Right ventricle myocardium inferior (tissue), 1 donor: ENCODE data around the gene RAI1. TPM values are rescaled to one million over a fixed set of nuclear protein-coding genes. Genes with fewer than 3 reads are reported as not detected.

ENCODE experiments used
- ATAC-seq: fragments of 200-7000 bp; cut with Tn5 transposase; one replicate; pipeline ENCODE4 v1.9.1; 2020; ENCODE audit warnings: mild to moderate bottlenecking, moderate library complexity
- DNase-seq: peaks from one replicate; pipeline ENCODE4 v3.0.0; 2021; ENCODE audit errors: missing footprints
- intact Hi-C: fragments of 100-400 bp; cut with DNase I; formaldehyde crosslinking; loops from one replicate; pipeline ENCODE4 v1.11.0; 2022
- total RNA-seq: library from RNA; stranded (reverse); fragmentation: NEBNext Ultra II Directional; extraction: Animal tissue kit (Norgen Biotek cat#: 25700); gene quantifications from one replicate; pipeline ENCODE4 v1.2.1, GENCODE V29; 2021
- donor health status: DM: no; HTN: yes; CAD: no; lungs with severe emphysema.

RAI1 gene
- total RNA-seq, 1 donor from 2014 or later, result 31.9 TPM

DNA sequence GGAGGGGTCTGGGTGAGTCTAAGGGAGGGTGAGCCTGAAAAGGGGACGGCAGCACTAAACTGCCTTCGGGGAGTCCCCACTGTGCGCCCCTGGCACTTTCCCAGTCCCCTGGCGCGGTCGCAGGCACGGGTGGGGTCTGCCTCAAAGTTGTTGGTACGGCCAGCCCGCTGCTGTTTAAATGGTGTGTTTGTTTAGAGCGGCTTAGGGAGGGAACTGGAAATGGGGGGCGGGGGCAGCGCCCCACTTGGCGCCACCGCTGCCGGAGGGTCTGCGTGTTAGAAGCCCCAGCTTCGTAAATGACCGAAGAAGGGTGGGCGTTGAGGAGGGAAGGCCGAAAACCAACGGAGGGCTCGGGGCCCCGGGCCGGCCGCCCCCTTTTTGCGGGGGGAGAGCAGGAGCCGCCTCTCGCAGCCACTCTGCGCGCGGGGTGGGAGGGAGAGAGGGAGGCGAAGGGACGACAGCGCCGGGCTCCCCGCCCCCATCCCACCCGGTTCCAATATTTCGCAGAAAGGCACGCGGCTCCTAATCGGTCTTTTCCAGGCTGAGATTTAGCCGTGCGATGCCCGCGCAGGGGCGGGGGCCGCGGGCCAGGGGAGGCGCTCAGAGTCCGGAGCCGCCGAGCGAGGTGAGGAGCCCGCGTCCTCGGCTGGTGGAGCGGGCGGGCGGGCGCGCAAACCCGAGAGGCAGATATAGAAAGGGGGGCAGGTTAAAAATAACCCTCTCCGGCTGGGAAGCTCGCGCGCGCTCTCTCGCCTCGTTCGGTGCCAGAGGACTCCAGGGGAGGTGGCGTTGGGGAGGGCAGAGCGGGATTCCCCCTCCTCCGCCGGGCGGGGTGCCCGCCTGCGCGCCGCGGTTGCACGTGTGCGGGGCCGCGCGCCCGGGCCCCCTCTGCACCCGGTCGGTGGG lies 100.6 kb downstream of the RAI1 start:
- ATAC-seq, result peak; percentile 69
- intact Hi-C loops, result loop anchor here (2.0 kb wide), 3 partner anchors 29 to 99 kb away; no protein-coding TSS in a partner anchor
- DNase-seq, result peak; percentile 85

DNA sequence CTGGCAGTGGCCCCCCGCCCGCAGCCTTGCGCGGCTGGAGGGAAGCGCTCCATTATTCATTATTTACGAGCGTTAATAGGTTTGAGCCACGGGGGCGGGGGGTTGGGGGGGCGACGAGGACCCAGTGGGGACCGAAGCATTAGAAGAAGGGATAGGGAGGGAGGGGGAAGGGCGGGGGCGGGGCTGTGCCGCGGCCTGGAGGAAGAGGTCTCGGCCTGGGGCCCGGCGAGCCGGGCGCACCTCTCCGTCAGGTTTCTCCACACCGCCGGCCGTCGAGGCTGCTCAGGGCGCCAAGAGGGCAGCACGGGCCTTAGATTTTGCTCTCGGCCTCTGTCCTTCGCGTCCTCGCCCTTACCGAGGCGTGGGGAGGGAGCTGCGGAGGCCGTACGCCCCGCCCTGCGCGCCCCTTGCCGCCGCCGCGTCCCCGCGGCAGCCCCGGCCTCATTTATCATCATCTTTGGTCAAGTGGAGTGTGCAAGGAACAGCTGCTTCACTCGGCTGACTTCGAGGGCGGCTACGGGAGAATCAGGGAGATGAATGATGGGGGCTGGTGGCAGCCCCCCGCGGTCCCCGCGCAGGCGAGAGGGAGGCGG lies 101.4 kb downstream of the RAI1 start:
- intact Hi-C loops, result loop anchor here (2.0 kb wide), 3 partner anchors 30 to 100 kb away; no protein-coding TSS in a partner anchor
- ATAC-seq (peak; percentile 4), DNase-seq (no peak)

DNA sequence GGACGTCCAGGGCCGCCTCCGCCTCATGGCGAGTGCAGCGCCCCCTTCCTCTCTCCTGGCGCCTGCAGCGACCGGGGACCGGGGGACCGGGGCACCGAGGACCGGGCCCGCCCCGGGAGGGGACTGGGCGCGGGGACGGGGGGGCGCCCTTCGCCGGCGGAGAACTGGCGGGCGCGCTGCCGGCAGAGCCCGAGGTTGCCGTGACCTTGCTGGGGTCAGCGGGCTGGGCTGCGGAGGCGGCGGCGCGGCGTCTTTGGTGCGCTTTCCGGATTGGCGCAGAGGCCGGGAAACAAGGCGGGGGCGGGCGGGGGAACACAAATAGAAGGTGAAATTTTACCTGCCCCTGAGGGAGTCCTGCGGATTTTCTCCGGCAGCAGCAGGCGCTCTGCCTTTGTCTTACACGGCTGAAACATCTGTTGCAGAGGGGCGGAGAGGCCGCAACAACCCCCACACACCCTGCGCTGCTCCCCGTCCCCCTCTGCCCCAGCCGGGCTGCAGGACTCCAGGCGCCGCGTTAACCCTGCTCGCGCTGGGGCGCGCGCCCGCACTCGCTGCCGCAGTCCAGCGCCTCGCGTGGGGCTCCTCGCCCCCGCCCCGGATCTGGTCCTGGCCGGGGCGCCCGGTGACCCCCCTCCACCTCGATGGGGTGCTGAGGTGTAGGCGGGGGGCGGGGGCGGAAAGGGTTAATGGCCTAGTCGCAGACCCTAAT lies 102.0 kb downstream of the RAI1 start:
- DNase-seq (no peak), ATAC-seq (peak; percentile 37)
- intact Hi-C loops, result loop anchor here (2.0 kb wide), 3 partner anchors 30 to 100 kb away; no protein-coding TSS in a partner anchor

DNA sequence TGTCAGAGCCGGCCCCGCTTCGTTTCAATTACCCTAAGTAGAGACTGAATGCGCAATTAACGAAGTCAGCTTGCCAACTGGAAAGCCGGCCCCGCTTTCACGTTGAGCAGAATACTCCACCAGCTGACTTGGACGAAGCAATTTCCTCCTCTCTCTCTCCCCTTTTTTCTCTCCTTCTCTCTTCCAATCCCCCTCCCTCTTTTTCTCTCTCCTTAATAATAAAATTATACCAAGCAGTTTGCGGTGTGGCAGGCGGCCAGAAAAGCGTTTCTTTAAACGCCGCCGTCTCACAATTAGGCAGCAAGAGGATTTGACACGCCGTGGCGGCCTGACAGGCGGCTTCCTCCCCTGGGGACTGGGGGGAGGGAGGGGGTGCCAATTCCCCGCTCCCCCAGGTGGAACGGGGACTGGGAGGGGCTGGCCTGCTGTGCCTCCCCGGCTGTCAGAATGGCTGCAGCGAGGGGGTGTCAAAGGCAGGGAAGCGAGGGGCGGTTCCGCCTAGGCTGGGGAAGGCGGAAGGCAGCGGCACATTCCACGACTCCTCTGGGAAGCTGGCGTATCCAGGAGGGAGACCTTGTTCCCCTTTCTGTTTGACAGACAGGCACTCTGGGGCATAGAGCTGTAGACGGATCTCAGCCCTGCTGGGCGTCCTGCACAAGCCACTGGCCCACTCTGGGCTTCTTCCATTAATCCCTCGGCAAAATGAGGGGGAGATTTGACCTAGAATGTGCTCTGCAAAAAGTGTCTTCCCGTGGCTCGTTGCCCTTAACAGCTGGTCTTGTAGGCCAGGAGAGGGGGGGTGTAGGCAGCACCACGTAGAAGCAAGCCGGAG lies 102.8 kb downstream of the RAI1 start:
- peak; percentile 8 for ATAC-seq
- intact Hi-C loops, result loop anchor here (2.0 kb wide), 3 partner anchors 31 to 101 kb away; no protein-coding TSS in a partner anchor
- no peak for DNase-seq

DNA sequence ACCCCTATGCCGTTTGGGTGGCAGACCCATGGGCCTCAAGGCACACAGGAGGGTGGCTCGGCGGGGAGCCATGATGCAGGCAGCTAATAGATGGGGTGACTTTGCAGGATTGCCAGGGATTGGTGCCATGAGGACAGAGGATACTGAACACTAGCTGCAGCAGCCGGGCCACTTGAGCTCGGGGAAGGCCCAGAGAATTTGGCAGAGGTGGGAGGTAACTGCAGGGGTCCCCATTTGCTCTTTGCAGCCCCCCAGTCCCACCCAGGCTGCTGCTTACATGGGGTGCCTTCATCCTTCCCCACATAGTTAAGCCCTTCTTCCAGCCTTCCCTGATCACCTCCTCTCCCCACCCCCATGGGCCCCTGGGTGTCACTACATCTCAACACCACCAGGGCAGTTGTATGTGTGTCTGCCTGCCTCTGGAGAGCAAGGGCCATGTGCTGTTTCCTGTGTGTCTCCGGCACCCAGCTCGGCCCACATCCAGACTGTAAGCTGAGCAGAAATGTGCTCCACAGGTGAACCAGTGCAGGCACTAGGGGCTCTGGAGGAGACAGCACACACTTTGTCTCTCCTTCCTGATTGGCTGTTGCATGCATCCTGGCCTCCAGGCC lies 103.5 kb downstream of the RAI1 start:
- ATAC-seq, result no peak
- intact Hi-C loops, result no loop called here
- DNase-seq, result no peak

DNA sequence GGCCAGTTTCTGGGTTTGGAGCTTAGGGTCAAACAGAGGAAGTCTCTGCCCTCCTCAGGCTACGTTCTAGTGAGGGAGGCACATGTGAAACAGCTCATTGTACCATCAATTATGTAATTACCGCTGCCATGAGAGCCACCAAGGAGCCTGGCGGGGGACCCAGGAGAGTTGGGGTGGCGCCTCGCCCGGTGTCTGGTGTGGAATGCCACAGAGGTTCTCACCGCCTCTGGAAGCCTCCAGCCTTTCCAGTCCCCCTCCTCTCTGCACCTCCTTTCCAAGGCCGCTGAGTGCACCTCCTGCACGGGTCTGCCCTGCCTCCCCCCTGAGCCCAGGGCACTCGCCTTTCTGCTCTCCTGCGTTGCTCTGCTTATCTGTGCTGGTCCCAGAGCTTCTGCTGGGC lies 104.1 kb downstream of the RAI1 start:
- intact Hi-C loops, result no loop called here
- DNase-seq (no peak), ATAC-seq (no peak)

DNA sequence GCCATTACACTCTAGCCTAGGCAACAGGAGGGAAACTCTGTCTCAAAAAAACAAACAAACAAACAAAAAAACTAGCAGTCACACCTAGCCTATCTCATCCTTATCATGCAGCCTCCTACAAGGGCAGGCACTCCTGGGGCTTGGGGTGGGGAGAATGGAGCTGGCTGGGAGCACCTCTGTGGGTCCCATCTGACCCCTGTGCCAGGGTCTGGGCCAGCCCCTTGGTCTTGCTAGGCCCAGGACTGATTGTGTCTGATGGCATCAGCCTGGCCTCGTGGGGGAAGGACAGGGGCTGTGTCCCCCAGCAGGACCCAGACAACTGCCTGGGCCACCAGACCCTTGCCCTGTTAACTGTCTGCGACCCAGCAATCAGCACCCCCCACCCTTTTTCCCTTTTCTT lies 105.7 kb downstream of the RAI1 start:
- intact Hi-C loops, result no loop called here
- no peak for DNase-seq
- no peak for ATAC-seq

DNA sequence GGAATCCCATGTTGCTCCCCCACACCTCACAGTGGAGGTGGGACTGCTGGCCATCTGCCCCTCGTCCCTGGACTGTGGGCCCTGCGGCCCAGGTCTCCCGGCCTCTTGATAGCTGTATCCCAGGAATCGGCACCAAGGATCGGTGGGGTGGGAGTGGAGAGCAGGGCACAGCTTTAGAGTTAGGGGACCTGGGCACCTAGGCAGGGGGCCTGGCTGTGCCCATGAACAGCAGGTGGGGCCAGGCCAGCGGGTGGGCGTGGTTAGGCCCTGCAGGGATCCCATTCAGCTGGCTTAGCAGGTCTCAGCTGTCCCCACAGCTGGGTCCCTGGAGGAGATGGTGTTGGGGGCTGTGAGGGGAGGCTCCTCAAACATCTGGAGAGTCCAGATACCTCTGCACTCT lies 106.3 kb downstream of the RAI1 start:
- intact Hi-C loops, result no loop called here
- ATAC-seq, result no peak
- DNase-seq, result no peak

DNA sequence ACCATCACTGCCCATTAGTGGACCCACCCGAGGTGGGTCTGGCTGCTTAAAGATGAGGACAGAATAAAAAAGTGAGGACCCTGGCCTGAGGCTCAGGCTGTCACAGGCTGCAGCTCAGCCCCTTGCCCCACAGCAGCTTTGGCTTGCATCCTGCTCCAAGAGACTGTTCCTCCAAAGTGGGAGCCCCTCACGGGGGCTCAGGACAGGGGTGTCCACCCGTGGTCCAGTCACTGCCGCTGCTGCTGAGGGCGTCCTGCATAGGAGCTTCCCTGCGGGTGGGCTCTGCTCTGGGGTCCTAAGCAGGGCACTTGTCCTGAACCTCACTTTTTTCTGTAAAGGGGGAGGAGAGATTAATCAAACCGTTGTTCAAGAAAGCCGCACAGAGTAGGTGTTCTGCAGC lies 107.7 kb downstream of the RAI1 start:
- no peak for DNase-seq
- intact Hi-C loops, result no loop called here
- ATAC-seq, result no peak

DNA sequence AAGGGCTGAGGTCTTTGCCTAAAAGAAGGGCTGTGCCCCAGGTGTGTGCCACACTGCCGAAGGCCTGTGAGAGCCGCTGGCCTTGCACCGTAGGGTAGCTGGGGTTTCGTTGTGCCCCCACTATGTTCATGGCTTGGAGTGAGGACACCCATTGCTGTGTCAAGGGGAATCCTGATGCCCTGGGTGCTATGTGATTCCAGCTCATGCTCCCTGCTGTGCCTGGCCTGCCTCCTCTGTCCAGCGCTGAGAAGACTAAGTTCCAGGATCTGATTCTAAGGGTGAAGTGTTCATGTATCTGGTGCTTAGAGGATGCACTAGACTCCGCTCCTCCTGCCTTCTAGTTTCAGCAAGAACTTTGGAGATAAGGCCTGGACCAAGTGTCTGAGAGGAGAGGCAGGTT lies 108.2 kb downstream of the RAI1 start:
- ATAC-seq, result no peak

DNA sequence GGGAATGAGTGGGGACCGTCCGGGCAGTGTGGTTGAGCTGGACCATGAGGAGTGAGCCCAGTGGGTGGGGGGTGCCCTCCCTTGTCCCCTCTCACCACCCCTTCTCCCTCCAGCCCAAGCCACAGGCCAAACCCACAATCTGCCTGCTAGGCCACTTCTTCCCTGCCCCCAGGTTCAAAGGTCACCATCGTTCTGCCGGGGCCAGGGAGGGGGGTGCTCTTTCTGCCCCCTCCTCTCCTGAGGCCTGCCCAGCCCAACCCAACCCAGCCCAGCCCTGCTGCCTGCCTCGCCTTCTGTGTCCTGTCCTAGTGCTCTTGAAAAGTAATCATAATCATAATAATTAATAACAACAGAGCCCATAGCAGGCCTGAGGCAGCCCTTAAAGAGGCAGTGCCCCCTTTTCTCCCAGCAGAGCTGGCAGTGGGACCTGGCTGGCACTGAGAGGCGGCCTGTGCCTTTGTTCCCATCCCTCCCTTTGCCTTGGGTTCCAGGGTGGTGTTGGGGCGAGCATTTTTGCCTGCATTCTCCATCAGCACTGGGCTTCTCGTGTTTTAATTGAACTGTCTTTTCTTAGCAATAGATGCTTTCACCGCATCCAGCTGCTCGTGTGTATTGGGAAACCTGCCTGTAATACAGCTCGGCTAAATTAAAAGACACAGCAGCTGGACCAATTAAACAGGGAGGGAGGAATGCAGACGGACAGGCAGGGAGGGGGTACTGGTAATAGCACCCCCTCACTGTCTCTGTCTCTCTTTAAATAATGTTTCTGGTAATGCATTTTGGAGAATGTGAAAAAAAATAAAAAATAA lies 108.8 kb downstream of the RAI1 start:
- ATAC-seq (no peak), DNase-seq (no peak)
- intact Hi-C loops, result no loop called here

More for the DNA sequence above, 108.2 kb downstream of the RAI1 start:
- no peak for DNase-seq
- intact Hi-C loops, result no loop called here

DNA sequence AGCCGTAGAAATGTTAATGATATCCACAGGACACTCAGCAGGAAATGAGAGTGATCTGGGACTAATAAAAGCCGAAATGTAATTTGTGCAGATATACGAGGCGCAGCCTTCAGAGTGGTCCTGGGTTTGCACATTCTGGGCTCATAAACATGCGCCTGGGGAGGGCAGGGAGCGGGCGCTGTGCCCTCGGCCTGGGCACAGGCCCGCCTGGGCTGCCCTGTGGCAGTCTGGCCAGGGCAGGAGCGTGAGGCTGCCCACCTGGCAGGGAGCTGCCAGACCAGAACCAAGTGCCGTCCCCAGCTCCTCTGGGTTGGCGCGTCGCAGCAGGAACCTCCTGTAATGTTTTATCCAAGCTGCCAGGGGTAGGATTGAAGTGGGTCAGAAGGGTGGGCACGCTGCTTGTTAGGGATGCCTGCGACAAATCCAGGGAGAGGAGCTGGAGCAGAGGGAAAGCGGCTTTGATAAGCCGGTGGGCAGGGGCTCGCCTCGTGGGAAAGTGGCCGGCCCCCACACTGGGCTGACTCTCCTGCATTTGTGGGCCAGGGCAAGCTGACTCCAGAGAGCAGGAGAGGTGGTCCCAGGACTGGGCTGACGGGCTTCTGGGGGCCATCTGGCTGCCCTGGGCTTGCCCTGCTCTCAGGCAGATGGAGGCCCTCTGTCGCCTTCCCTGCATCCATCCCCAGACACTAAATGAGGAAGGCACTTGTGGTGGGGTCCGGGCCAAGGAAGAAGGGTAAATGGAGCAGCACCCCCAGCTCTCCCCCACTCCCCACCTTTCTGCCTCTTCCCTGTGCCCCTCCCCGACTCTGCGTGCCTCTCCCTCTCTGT lies 109.6 kb downstream of the RAI1 start:
- no peak for DNase-seq
- no peak for ATAC-seq
- intact Hi-C loops, result no loop called here

DNA sequence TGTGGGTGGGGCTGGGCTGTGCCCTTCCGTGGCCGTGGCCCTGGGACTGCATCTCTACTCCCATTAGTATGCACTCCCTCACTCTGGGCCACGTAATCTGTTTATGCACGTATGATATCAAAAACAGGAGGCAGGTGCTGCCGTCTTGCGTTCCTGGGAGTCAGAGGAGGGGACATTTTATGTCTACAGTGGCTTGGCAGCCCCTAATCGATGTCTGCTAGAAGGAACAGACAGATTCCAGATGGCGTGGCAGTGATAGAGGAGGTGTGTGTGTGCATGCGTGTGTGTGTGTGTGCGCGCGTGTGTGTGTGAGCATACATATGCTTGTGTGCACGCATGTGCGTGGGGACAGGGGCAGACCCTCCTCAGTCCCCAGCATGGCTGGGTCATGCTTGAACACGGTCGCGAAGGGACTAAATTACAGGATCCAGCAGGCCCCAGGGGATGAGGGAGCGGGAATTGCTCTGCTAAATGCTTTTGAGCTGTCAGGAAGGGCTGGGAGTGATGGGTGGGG lies 110.8 kb downstream of the RAI1 start:
- intact Hi-C loops, result no loop called here
- no peak for DNase-seq
- no peak for ATAC-seq

DNA sequence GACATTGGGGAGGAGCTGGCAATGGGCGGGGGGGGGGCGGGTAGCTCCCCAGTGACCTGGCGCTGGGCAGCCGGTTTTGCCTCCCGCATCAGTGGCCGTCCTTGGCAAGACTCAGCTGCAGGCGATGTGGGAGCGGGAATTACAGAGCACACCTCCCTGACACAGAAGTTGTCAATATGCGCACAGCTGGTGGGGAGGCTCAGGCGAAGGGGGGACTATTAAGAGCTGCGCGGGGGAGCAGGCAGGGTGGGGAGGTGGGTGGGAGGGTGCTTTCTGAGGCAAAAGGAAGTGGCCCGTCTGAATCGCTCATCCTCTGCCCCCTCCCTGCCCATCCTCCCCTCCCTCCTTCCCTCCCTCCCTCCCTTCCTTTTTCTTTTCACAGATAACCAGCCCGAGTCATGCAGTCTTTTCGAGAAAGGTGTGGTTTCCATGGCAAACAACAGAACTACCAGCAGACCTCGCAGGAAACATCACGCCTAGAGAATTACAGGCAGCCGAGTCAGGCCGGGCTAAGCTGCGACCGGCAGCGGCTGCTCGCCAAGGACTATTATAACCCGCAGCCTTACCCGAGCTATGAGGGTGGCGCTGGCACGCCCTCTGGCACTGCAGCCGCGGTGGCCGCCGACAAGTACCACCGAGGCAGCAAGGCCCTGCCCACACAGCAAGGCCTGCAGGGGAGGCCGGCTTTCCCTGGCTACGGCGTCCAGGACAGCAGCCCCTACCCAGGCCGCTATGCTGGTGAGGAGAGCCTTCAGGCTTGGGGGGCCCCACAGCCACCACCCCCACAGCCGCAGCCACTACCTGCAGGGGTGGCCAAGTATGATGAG lies 111.5 kb downstream of the RAI1 start:
- DNase-seq, result no peak
- intact Hi-C loops, result no loop called here

DNA sequence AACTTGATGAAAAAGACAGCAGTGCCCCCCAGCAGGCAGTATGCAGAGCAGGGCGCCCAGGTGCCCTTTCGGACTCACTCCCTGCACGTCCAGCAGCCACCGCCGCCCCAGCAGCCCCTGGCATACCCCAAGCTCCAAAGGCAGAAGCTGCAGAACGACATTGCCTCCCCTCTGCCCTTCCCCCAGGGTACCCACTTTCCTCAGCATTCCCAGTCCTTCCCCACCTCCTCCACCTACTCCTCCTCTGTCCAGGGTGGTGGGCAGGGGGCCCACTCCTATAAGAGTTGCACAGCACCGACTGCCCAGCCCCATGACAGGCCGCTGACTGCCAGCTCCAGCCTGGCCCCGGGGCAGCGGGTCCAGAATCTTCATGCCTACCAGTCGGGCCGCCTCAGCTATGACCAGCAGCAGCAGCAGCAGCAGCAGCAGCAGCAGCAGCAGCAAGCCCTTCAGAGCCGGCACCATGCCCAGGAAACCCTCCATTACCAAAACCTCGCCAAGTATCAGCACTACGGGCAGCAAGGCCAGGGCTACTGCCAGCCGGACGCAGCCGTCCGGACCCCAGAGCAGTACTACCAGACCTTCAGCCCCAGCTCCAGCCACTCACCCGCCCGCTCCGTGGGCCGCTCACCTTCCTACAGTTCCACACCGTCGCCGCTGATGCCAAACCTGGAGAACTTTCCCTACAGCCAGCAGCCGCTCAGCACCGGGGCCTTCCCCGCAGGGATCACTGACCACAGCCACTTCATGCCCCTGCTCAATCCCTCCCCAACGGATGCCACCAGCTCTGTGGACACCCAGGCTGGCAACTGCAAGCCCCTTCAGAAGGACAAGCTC lies 112.3 kb downstream of the RAI1 start:
- intact Hi-C loops, result no loop called here
- ATAC-seq (peak; percentile 33), DNase-seq (no peak)

More for the DNA sequence above, 111.5 kb downstream of the RAI1 start:
- peak; percentile 53 for ATAC-seq
